ENCODE data around the gene CDHR2.

The CDHR2 gene

GRCh38 chr5:176531902-176532493 is 17.1 kb upstream of the CDHR2 start:
- TF ChIP-seq CTCF (conservative IDR thresholded peaks at IDR 0.05; ENCODE audit: low read depth, low read length) = no peak
- H2AFZ ChIP-seq (ENCODE audit: low read depth) = no peak overlapping the region
- H3K9ac ChIP-seq = no peak overlapping the region
- H3K27ac ChIP-seq = no peak overlapping the region
- no peaks in the 10 kb centered on the region for H3K36me3 ChIP-seq (ENCODE audit: insufficient read depth)
- H3K4me1 ChIP-seq (ENCODE audit: low read depth, poor library complexity, severe bottlenecking) = peaks cover 23% of the 10 kb centered on the region
- no peaks in the 10 kb centered on the region for H3K27me3 ChIP-seq (ENCODE audit: insufficient read depth, low read depth)
- no peak overlapping the region for H3K4me3 ChIP-seq (IDR thresholded peaks at IDR 0.05; ENCODE audit: insufficient read depth, low read depth, low read length)
- peaks cover 40% of the 10 kb centered on the region for H3K79me2 ChIP-seq (ENCODE audit: insufficient read depth, low read depth)
- H4K20me1 ChIP-seq (ENCODE audit: insufficient read depth) = no peaks in the 10 kb centered on the region
- no peak overlapping the region for H3K4me2 ChIP-seq

- no peak overlapping the region for H3K4me2 ChIP-seq
- H3K9ac ChIP-seq = no peak overlapping the region
- H3K79me2 ChIP-seq (ENCODE audit: insufficient read depth, low read depth) = peaks cover 40% of the 10 kb centered on the region
- H2AFZ ChIP-seq (ENCODE audit: low read depth) = no peak overlapping the region
- peaks cover 23% of the 10 kb centered on the region for H3K4me1 ChIP-seq (ENCODE audit: low read depth, poor library complexity, severe bottlenecking)
- H3K4me3 ChIP-seq (IDR thresholded peaks at IDR 0.05; ENCODE audit: insufficient read depth, low read depth, low read length) = no peak overlapping the region
- no peak for TF ChIP-seq CTCF (conservative IDR thresholded peaks at IDR 0.05; ENCODE audit: low read depth, low read length)
- no peaks in the 10 kb centered on the region for H4K20me1 ChIP-seq (ENCODE audit: insufficient read depth)
- no peaks in the 10 kb centered on the region for H3K36me3 ChIP-seq (ENCODE audit: insufficient read depth)
- H3K27me3 ChIP-seq (ENCODE audit: insufficient read depth, low read depth) = no peaks in the 10 kb centered on the region
- no peak overlapping the region for H3K27ac ChIP-seq
These were observed 16.3 kb upstream of the CDHR2 start for GRCh38 chr5:176532795-176533194.

- Histone ChIP-seq H3K27ac (peak overlapping the region; percentile 84; the same call in 1 of the 2 replicates), H3K4me2 (no peak overlapping the region), H3K4me1 (ENCODE audit: low read depth, poor library complexity, severe bottlenecking) (peaks cover 23% of the 10 kb centered on the region), H3K4me3 (IDR thresholded peaks at IDR 0.05; ENCODE audit: insufficient read depth, low read depth, low read length) (no peak overlapping the region), H2AFZ (ENCODE audit: low read depth) (no peak overlapping the region), H4K20me1 (ENCODE audit: insufficient read depth) (no peaks in the 10 kb centered on the region), H3K79me2 (ENCODE audit: insufficient read depth, low read depth) (peaks cover 40% of the 10 kb centered on the region), H3K9ac (no peak overlapping the region), H3K36me3 (ENCODE audit: insufficient read depth) (no peaks in the 10 kb centered on the region), H3K27me3 (ENCODE audit: insufficient read depth, low read depth) (no peaks in the 10 kb centered on the region)
- no peak for TF ChIP-seq CTCF (conservative IDR thresholded peaks at IDR 0.05; ENCODE audit: low read depth, low read length)
These were observed 15.8 kb upstream of the CDHR2 start for GRCh38 chr5:176533390-176533789.

GRCh38 chr5:176533894-176534611 is 15.1 kb upstream of the CDHR2 start:
- Histone ChIP-seq H3K4me1 (ENCODE audit: low read depth, poor library complexity, severe bottlenecking) (peaks cover 23% of the 10 kb centered on the region), H4K20me1 (ENCODE audit: insufficient read depth) (no peaks in the 10 kb centered on the region), H3K4me2 (peak overlapping the region; percentile 60; the same call in 1 of the 2 replicates), H3K36me3 (ENCODE audit: insufficient read depth) (no peaks in the 10 kb centered on the region), H3K4me3 (IDR thresholded peaks at IDR 0.05; ENCODE audit: insufficient read depth, low read depth, low read length) (no peak overlapping the region), H3K27ac (peak overlapping the region; percentile 84; the same call in 1 of the 2 replicates), H3K27me3 (ENCODE audit: insufficient read depth, low read depth) (no peaks in the 10 kb centered on the region), H3K79me2 (ENCODE audit: insufficient read depth, low read depth) (peaks cover 40% of the 10 kb centered on the region), H2AFZ (ENCODE audit: low read depth) (no peak overlapping the region), H3K9ac (no peak overlapping the region)
- TF ChIP-seq CTCF (conservative IDR thresholded peaks at IDR 0.05; ENCODE audit: low read depth, low read length) = no peak

All from KMS-11 (cell line).